Measurements from ENCODE around the gene ZBTB3. TPM values are rescaled to one million over a fixed set of nuclear protein-coding genes. Genes with fewer than 3 reads are reported as not detected.

The ZBTB3 gene
- total and polyA plus RNA-seq, 2 of the 8 experiments (the other 6 are each of a cell fraction or from before 2014, with no cell fraction given), result 30.2 to 76.9 TPM

DNA sequence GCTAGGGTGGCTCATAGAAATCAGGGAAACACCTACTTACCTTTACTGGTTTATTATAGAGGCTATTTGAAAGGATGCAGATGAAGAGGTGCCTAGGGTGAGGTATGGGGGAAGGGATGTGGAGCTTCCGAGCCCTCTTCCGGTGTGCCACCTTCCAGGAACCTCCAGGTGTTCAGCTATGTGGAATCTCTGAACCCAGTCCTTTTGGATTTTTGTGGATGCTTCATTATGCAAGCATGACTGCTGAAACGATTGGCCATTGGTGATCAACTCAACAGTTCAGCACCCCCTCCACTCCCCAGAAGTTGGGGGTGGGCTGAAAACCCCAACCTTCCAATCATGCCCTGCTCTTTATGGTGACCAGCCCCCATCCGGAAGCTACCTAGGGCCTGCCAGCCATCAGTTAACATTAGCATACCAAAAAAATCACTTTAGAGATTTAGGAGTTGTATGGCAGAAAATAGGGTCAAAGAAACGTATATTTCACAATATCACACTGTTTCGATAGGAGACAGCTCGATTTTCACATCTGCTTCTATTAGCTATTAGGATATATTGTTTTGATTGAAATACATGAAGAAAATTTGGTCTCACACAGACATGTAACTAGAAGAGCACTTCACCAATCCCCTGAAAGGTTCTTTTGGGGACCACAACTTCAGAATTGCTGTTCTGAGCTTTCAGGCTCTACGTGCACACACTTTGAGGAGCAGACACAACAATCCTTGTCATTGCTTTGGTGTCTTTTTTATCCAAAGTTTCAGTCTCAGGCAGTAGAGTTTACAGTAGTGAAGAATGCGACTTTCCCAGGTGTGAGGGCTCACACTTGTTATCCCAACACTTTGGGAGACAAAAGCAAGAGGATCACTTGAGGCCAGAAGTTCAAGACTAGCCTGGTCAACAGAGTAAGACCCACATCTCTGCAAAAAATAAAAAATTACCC, 4.2 kb upstream of the ZBTB3 start:
- Histone ChIP-seq H3K4ac (replicated peaks; ENCODE audit: insufficient read length, low read depth, low read length) (peak overlapping the region; percentile 89), H3K36me3 (ENCODE audit: control insufficient read depth in 2 of 4, insufficient read depth in 4 of 4, low read length in 3 of 4) (peaks cover 0 to 7% (median 2%) of the 10 kb centered on the region in 4 experiments; a peak in 6 of 8 replicates), H3K79me1 (ENCODE audit: low read depth, low read length) (peaks cover 6% of the 10 kb centered on the region), H2BK5ac (ENCODE audit: low read depth, low read length) (peak overlapping the region; percentile 73), H2BK15ac (ENCODE audit: low read length) (no peak overlapping the region), H3K79me2 (ENCODE audit: control insufficient read depth in 1 of 2, insufficient read depth in 2 of 2, low read length in 2 of 2) (peaks cover 6 to 40% of the 10 kb centered on the region in 2 experiments), H2BK20ac (ENCODE audit: low read length) (no peak overlapping the region; the same call in 1 of the 2 replicates), H3K23ac (ENCODE audit: insufficient read length) (no peak overlapping the region), H2BK120ac (replicated peaks; ENCODE audit: low read depth, low read length) (peak overlapping the region; percentile 98), H4K91ac (replicated peaks; ENCODE audit: insufficient read length, low read length) (peak overlapping the region; percentile 9), H3K9me3 (ENCODE audit: insufficient read depth in 2 of 2, low read depth in 1 of 2, low read length in 1 of 2) (no peaks in the 10 kb centered on the region), H3K23me2 (ENCODE audit: low read depth, low read length) (peaks cover 8% of the 10 kb centered on the region; the same call in 1 of the 2 replicates), H3K27me3 (replicated peaks in 1 of 4; ENCODE audit: control insufficient read depth in 3 of 4, extremely low read depth in 1 of 4, insufficient read depth in 3 of 4, low read length in 3 of 4) (no peaks in the 10 kb centered on the region), H4K20me1 (replicated peaks in 1 of 2; ENCODE audit: control insufficient read depth in 1 of 2, insufficient read depth in 2 of 2, low read length in 2 of 2) (peaks cover 3% of the 10 kb centered on the region in 2 experiments), H3K4me1 (replicated peaks in 1 of 4; ENCODE audit: control insufficient read depth in 3 of 4, insufficient read depth in 4 of 4, low read length in 3 of 4) (peaks cover 9 to 16% (median 11%) of the 10 kb centered on the region in 4 experiments), H2BK12ac (ENCODE audit: low read depth, low read length) (no peak overlapping the region), H2AFZ (ENCODE audit: low read length) (no peak overlapping the region), H3K4me2 (ENCODE audit: insufficient read depth in 1 of 2, low read depth in 2 of 2, low read length in 2 of 2) (peak overlapping the region; percentile 82 to 88), H3K27ac (ENCODE audit: low read depth, low read length) (peak overlapping the region; percentile 6; the same call in 1 of the 2 replicates), H3K18ac (ENCODE audit: extremely low read depth, low read length) (peak overlapping the region; percentile 64), H4K5ac (ENCODE audit: insufficient read length, low read depth, low read length) (peak overlapping the region; percentile 82), H4K8ac (ENCODE audit: extremely low read depth, insufficient read depth, low read length) (no peak overlapping the region), H3K9ac (replicated peaks in 1 of 4; ENCODE audit: extremely low read depth in 1 of 4, low read depth in 3 of 4, low read length in 3 of 4) (peak overlapping the region in 3 of 4 experiments; percentile 31 to 64 (median 54); a peak in 2 of 7 replicates), H2AK5ac (ENCODE audit: low read depth, low read length) (no peak overlapping the region), H3K56ac (replicated peaks; ENCODE audit: insufficient read length, low read depth, low read length) (peak overlapping the region; percentile 43), H3K14ac (ENCODE audit: insufficient read length) (no peak overlapping the region), H3K4me3 (ENCODE audit: extremely low read depth in 1 of 4, insufficient read depth in 2 of 4, low read depth in 3 of 4, low read length in 4 of 4) (peak overlapping the region; percentile 44 to 75 (median 52))
- FAIRE-seq (no peak), DNase-seq (ENCODE audit: low read depth in 1 of 2, low spot score in 2 of 2) (peak; percentile 71 to 76)
- WGBS, 2 experiments (ENCODE audit: extremely low coverage in 1 of 2, insufficient coverage in 1 of 2, insufficient read length in 1 of 2, insufficient replicate concordance in 2 of 2, low coverage in 1 of 2, low lambda C conversion rate in 2 of 2, missing lambda C conversion rate in 1 of 2), result 6% methylated on average over 9 of the region's 9 CpGs; no CpG with 5 or more reads in 1 of the 2 experiments
- ChIA-PET CTCF (ENCODE audit: partially characterized antibody) (interaction anchor here (0.6 to 2.5 kb wide), 5 partner anchors 11 to 285 kb away, joined by 3 to 12 read pairs (median 5); partner anchors contain the start of genes HNRNPUL2 and TTC9C), POLR2A (ENCODE audit: partially characterized antibody) (interaction anchor here (0.7 to 16.9 kb wide), 28 partner anchors 8 to 186 kb away, joined by 3 to 192 read pairs (median 4); partner anchors contain the start of genes BSCL2, GNG3, HNRNPUL2 and INTS5)
- TF ChIP-seq CEBPB (IDR thresholded peaks at IDR 0.05; ENCODE audit: low read depth, low read length), result peak; percentile 20
- TF ChIP-seq TCF12 (IDR thresholded peaks at IDR 0.05; ENCODE audit: low read depth, low read length), result 0 out of 2 replicates have a peak, but pooled peaks have one; percentile 63
- peak; percentile 60 for TF ChIP-seq TBP (IDR thresholded peaks at IDR 0.05; ENCODE audit: low read depth, low read length)
- TF ChIP-seq EGR1 (IDR thresholded peaks at IDR 0.05; ENCODE audit: borderline replicate concordance, low read depth, low read length), result no peak
- TF ChIP-seq SP4 (IDR thresholded peaks at IDR 0.05; ENCODE audit: low read length), result 0 out of 2 replicates have a peak, but pooled peaks have one; percentile 20
- no peak for TF ChIP-seq CHD1 (IDR thresholded peaks at IDR 0.05; ENCODE audit: low read depth, low read length)
- TF ChIP-seq JUN (IDR thresholded peaks at IDR 0.05; ENCODE audit: low read depth, low read length), result no peak
- TF ChIP-seq POU5F1 (IDR thresholded peaks at IDR 0.05; ENCODE audit: low read depth, low read length), result no peak
- no peak for TF ChIP-seq GABPA (IDR thresholded peaks at IDR 0.05; ENCODE audit: borderline replicate concordance, insufficient read depth, low read length)
- TF ChIP-seq RBBP5 (IDR thresholded peaks at IDR 0.05; ENCODE audit: borderline replicate concordance, low read depth, low read length), result peak; percentile 55; the same call in 1 of the 2 replicates
- peak in 1 of 2 experiments; percentile 47; a peak in 2 of 3 replicates for TF ChIP-seq POLR2A (IDR thresholded peaks at IDR 0.05; ENCODE audit: control extremely low read depth in 1 of 2, low read depth in 2 of 2, low read length in 2 of 2)
- no peak for TF ChIP-seq FOSL1 (IDR thresholded peaks at IDR 0.05; ENCODE audit: insufficient read depth, low read depth, low read length)
